OCI-M1 (cell line): ENCODE measurements around the gene KIAA1671.

Experiments
- DNase-seq: peaks from one replicate; lab custom pipeline; 2025; lab: John Stamatoyannopoulos, UW

The KIAA1671 gene

DNA sequence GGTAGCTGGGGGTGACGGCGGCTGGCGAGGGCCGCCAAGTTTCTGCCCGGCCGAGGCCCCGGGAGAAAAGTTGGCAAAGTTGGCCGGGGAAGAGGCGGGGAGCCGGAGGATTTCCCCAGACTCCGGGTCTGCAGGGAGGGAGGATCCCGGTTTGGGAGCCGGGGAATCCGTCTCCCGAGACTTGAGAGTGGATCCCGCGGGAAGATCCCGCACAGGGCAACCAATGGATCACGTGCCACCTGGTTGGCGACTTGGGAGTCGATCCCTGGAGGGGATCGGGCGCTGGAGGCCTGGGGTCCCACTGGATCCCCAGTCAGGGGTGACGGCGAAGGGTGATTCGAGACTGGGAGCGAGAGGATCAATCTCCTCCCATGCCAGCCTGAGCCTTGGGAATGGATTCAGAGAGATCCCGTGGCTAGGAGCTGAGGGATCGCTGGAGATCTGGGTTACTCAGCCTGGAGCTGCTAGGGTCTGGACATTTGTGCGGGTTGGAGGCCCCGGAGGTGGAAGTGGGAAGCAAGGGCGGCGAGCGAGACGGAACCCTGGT is 394 bp downstream of the KIAA1671 start:
- peak; percentile 60 for DNase-seq

DNA sequence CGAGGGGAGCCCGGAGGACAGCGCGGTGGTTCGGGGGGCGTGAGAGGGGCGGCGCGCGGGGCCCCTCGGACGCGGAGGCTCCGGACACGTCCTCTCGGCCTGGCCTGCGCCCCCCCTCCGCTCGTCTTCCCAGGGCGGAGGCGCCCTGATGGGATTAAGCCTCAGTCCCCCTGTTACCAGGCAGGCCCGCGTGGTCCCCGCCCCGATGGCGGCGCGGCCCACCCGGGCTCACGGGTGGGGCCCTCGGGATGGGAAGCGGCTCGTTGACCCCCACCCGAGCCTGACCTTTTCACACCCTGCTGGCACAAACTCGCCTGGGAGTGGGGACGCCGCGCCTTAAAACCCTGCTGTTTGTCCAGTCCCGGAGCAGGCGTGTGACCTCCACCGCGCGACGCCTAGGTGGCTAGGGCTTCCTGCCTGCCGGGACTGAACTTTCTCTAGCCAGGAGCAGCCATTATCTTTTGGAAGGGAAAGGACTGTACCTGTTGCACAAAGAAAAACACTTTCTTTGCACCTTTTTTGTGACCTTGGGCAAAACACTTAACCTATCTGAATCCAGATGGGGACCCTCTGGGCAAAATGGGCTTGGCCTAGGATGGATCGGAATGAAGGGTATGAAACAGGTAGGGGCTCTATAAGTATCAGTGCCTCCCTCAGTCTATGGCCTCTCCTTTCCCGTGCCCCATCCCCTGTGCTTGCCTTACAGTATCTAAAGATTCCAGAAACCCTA is 1.0 kb downstream of the KIAA1671 start:
- DNase-seq: no peak

DNA sequence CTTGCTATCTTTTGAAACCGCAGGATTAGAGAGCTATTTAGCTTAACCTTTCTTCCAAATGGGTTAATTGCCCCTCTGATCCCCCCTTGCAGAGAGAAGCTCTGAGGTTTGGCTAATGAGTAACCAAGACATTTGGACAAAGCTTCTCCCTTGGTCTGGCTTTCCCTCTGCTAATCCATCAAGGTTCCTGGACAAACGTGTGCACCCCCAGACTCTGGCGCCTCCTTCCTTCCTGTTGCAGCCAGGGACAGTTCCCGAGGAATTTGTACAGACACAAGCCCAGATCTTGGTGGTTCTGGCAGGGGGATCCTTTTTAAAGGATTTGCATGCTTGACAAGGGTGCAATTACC is 1.6 kb downstream of the KIAA1671 start:
- no peak for DNase-seq

DNA sequence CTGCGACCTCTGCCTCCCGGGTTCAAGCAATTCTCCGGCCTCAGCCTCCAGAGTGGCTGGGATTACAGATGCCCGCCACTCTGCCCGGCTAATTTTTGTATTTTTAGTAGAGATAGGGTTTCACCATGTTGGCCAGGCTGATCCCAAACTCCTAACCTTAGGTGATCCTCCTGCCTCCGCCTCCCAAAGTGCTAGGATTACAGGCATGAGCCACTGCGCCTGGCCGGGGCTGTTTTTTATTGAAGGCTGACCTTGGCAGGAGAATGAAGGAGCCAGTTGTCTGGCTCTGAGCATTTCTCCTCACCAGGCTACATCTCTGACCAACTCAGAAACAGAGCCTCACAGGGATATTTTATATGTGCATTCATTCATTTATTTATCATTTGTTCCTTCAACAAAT is 2.3 kb downstream of the KIAA1671 start:
- no peak for DNase-seq

DNA sequence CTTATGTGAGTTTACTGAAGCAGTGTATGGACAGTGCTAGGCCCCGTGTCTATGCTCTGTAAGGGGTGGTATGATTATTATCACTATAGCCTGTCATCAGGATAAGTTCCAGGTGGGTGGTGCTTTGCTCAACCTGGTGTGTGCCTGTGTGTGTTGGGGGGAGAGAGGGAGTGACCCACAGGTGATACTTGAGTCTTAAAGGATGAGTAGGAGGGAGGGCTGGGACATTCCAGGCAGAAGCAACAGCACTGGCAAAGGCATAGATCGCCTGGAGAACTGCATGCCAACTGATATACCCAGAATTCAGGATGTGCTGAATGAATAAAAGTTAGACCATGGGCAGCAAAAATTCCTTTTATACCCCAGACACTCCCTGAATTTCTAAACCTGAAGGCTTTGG is 4.5 kb downstream of the KIAA1671 start:
- DNase-seq: no peak

DNA sequence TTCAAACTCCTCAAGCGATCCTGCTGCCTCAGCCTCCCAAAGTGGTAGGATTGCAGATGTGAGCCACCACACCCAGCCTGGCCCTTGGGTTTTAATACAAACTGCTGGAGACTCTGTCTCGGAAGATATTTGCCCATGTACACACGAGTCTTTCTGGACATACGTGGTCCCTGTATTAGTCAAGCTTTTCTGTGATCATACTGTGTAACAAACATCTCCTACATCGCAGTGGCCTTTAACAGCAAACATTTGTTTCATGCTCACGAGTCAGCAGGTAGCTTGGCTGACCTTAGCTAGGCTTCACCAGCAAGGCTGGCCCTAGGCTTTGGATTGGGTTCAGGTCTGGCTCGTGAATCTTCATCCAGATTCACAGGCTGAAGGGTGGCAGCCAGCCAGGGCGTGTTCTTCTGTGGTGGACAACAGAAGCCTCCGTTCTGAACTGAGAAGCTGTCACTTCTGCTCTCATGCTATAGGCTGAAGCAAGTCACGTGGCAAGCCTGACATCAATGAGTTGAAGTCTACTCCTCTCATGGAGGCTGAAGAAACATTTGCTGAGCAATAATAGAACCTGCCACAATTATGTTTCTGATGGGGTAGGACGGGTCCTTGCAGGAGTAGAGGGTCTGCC is 8.8 kb downstream of the KIAA1671 start:
- DNase-seq: peak; percentile 45

DNA sequence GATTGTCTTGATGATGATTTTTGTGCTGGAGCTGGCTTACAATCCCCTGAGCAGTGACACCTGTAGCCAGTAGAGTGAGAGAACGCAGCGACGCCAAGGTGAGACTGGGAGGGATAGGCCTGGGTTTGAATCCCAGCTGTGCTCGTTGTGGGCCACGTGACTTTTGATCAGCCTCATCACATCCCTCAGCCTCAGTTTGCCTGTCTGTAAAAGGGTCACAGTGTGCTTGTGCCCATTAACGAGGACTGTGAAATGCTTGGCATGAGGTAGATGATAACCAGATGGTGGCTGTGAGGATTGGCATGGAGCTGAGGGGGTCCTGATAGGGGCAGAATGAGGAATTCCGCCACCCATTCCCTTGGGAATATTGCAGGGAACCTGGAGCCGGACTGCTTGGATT is 9.6 kb downstream of the KIAA1671 start:
- DNase-seq: no peak

DNA sequence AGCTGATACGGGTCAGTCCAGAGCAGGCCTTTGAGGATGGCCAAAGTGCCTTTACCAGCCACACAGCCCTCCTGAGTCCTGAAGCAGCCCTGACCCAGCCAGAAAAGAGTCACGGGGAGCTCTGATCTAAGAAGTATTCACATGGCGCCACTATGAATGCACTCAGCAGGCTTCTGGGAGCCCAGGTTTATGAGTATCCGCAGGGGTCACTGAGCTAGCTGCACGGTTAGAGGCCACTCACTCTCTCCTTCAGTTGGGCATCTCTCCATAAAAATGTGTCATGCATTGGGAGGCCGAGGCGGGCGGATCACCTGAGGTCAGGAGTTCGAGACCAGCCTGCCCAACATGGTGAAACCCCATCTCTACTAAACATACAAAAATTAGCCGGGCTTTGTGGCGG is 10.3 kb downstream of the KIAA1671 start:
- DNase-seq: no peak

DNA sequence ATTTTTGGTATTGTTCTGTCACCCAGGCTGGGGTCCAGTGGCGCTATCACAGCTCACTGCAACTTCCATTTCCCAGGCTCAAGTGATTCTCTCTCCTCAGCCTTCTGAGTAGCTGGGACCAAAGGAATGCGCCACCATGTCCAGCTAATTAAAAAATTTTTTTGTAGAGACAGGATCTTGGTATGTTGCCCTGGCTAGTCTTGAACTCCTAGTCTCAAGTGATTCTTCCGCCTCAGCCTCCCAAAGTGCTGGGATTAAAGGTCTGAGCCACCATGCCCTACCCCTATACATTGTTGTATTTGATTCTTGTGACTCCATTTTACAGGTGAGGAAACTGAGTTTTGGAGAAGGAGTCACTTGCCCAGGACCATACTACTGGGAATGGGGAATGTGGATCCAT is 11.9 kb downstream of the KIAA1671 start:
- no peak for DNase-seq

DNA sequence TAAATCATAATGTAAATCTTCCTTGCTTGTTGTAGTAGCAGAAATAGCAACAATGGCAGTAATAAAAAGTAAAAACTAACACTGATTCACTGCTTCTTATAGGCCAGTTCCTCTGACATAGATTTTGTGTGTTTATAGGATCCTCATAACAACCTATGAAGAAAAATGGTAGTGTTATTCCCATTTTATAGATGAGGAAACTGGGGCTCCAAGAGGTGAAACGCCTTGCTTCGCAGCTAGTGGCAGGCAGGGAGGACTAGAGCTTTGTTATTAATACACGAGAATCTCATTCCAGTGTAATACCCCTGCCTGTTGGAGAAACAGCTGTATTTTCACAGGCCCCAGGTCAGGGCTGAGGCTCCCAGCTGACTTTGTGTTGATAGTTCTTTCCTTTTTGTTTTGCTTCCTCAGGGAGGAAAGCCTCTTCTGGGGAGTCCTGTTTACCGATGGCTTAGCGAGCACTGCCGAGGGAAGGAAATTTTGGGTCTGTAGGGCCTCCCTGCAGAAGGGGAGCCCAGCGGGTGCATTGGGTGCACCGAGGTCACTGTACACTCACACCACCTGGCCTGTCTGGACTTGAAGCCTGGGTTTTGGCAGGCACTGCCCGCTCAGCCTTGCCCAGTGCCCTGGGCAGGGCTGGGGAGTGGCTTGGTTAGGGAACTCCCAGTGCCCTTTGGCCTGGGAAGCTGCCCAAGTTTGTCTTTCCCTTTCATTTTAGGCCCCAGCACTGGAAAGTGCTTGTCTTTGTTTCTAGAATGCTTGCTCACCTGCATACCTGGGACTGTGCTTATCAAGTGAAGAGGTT is 13.5 kb downstream of the KIAA1671 start:
- DNase-seq: no peak

DNA sequence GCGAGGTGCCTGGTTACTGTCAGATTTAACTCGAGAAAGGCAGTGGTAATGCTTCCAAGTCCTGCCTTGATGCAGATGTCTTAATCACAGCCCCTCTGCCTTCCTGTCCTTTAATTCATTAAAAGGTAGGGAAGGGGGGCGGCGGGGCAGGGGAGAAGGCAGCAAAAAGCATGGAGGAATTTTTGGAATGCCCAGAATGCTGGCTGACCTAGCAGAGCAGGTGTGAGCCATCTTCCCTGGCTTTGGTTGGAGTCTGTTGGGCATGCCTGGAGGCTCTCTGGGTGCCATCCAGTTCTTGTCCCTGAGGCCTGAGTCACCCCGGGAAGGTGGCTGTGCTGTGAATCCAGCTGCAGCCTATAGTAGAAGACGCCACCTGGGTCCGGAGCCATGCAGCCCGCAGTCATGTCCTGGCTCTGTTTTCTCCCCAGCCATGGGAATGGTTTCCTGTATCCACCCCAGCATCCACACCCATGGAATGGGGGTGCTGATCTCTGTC is 15.6 kb downstream of the KIAA1671 start:
- no peak for DNase-seq

DNA sequence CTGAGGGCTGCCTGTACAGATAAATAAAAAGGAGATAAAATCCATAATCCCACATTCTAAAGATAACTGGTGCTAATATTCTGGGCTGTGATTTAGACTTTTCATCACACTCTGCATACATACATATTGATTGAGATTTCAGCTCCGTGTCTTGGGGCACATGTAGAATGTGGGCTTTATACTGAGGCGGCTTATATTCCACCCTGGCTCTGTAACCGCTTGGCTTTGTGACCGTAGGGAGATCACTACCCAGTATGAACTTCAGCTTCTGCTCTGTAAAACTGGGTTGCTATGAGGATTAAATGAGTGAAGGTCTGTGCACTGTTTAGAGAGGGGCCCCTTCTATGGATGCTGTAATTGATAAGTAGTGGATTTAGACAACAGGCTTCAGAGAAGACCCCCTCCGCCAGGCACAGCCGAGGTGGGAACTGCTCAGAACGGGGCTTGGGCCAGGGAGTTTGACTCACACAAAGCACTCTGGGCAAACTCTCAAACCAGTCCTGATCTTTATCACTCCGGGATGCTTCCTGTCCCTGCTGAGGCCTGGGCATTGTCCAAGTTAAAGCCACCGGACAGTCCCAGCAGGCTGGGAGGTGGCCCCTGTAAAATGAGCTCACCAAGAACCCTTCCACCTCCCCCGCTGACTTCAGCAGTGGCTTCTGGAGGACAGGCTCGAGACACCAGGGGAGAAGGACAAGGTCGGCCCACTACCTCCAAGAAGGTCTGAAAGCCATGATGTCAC is 17.2 kb downstream of the KIAA1671 start:
- peak; percentile 50 for DNase-seq

DNA sequence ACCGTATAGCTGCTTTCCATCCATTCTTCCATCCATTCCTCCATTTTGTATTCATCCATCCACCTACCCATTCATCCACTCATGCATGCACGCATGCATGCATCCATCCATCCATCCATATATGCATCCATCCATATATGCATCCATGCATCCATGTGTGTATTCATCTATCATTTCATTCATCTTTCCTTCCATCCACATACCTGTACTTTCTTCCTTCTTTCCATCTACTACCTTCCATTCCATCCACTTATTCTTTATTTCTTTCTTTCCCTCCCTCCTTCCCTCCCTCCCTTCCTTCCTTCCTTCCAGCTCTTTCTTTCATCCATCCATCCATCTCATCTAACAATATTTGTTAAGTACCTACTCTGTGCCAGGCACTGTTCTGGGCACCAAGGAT is 19.9 kb downstream of the KIAA1671 start:
- DNase-seq: no peak

DNA sequence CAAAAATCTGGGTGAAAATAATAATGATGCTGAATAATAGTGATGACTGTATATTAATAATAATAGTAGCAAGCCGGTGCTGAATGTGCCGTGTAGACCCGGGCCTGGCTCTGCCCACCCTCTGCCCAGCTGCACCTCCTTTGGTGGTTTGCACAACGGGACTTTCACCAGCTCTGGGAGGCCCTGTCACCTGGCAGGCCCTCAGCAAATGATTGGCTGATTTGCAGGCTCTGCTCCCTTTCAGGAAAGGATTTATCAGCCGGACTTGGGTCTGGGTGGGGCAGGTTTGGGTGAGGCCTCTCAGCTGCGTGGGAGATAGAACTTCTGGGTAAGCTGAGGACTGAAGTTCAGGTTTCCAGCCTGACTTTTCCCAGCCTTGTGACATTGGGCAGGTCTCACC is 21.4 kb downstream of the KIAA1671 start:
- no peak for DNase-seq

DNA sequence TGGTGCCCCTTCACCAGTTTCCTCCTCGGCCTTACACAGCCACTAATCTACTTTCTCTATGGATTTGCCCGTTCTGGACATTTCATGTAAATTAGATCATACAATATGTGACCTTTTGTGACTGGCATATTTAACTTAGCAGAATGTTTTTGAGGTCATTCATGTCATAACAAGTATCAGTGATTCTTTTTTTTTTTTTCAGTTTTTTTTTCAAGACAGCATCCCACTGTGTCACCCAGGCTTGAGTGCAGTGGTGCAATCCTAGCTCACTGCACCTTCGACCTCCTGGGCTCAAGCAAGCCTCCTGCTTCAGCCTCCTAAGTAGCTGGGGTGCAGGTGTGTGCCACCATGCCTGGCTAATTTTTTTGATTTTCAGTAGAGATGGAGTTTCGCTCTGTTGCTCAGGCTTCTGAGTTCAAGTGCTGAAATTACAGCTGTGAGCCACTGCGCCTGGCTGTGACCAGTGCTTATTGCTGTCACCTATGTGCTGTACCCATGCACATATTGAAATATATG is 22.7 kb downstream of the KIAA1671 start:
- DNase-seq: no peak

DNA sequence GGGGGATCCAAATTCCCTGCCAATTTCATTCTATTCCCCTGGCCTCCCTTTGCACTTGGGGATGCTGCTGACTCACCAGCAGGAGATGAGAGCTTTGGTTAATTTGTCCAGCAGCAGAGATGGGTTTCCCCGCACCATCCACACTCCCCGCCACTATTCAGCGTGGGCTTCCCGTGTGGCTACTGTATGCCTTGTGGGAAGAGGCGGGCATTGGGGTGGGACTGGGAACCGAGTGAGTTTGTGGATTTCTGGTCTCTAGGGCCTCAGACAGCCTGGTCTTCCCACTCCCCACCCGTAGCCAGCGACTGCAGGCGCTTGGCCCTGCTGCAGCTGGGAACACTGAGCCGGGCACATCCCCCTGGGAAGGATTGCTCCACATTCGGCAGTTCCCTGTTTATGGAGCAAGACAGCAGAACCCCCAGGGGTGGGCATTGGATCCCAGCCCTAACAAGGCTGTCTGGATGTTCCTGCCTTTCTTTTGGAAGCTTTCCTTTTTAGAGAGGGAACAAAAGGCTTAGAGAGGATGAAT is 23.4 kb downstream of the KIAA1671 start:
- DNase-seq: no peak

DNA sequence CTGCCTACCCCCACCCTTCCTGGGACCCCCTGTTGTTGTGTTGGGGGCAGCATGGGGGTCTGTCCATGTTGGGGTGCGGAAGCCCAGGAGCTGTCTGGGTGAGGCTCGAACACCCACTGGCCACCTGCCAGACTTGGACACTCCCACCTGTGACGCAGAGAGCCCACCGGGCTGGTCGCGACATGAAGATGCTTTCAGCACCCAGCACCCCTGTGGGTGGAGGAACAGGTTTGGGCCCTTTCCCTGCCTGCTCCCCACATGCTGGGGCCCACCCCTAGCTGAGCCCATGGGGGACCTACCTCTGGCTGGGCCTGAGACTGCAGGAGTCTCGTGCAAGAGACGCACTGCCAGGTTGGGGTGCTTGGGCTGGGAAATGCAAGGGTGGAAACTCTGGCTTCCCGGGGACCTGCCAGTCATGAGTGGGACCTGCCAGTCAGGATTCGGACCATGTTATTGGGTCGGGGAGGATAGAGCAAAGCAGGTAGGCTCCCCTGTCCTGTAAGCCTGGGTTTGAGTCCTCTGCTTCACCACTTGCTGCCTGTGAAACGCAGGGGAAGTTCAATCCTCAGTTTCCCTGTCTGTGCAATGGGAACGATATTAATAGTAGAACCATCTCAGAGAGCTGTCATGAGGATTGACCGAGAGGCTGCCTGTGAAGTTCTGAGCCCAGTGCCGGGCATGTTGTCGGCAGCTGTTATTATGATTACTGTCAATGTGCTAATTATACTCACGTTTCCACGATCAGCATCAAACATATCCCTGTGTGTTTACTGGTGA is 24.1 kb downstream of the KIAA1671 start:
- DNase-seq: no peak

DNA sequence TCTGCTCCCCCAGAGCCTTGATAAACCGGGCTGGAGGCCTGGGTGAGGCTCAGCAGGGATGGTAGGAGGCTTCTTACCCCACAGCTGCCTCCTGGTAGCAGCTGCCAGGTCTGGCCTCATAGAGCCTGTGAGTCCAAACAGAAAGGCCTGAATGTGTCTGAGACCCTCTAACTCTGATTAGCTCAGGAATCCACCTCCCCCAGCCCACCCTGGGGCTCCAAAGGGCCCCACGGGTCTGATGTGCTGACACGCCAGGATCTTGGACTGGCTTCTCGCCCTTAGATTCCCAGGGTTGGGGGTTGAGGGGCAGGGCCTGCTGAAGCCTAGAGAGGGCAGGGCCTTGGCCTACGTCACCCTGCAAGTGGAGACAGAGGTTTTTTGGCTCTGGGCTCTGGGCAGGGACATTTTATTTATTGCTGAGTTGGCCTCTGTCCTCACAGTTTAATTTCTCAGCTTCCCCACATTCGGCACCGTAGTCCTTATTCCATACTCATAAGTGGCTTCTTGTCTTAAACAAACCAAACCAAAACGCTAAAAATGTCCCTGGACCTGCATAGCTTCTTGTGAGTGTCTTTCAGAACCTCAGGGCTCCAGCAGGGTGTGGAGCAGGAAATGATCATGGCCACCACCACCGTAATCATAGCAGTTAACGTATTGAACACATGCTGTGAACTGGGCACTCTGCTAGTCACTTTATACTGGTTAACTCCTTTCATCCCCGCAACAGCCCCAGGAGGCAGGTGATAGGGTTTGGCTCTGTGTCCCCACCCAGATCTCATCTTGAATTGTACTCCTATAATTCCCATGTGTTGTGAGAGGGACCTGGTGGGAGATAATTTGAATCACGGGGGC is 25.1 kb downstream of the KIAA1671 start:
- DNase-seq: peak; percentile 45

DNA sequence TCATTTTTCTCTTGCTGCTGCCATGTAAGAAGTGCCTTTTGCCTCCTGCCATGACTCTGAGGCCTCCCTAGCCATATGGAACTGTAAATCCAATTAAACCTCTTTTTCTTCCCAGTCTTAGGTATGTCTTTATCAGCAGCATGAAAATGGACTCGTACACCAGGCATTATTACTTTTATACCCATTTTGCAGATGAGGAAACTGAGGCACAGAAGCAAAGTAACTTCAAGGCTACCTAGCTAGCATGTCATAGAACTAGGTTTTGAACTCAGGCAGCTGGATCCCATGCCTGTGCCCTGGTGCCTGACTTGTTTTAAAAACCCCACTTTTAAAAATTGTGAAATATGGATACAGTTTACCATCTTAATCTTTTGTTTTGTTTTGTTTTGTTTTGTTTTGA is 25.8 kb downstream of the KIAA1671 start:
- no peak for DNase-seq

DNA sequence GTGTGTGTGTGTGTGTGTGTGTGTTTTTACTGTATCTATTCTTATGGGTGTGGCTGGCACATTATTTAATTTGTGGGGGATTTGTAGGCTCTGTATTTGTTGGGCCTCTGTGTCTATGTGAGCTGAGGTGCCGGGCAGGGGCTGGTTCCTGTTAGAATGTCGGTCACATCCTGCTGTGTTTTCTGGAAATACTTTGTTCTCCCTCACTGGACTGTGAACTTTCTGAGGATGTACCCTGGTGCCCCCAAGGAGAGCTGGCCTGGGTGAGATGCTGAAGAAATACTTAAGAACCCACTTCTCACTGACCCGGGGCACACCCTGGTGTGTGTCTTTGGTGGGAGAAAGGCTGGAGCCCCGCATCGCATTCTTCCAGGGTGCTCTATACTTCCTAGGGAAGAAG is 28.6 kb downstream of the KIAA1671 start:
- DNase-seq: no peak
